ENCODE data around the gene PFN1.

GRCh38 chr17:4919511-4920047, 28.8 kb downstream of the PFN1 start:
- TF ChIP-seq, protein P1, sequence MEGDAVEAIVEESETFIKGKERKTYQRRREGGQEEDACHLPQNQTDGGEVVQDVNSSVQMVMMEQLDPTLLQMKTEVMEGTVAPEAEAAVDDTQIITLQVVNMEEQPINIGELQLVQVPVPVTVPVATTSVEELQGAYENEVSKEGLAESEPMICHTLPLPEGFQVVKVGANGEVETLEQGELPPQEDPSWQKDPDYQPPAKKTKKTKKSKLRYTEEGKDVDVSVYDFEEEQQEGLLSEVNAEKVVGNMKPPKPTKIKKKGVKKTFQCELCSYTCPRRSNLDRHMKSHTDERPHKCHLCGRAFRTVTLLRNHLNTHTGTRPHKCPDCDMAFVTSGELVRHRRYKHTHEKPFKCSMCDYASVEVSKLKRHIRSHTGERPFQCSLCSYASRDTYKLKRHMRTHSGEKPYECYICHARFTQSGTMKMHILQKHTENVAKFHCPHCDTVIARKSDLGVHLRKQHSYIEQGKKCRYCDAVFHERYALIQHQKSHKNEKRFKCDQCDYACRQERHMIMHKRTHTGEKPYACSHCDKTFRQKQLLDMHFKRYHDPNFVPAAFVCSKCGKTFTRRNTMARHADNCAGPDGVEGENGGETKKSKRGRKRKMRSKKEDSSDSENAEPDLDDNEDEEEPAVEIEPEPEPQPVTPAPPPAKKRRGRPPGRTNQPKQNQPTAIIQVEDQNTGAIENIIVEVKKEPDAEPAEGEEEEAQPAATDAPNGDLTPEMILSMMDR (IDR thresholded peaks at IDR 0.05; ENCODE audit: low read depth, low read length, poor library complexity, severe bottlenecking) = no peak
- TF ChIP-seq EZH2phosphoT487 (IDR thresholded peaks at IDR 0.05; ENCODE audit: borderline replicate concordance, low read length) = no peak

Data from DOHH2 (cell line).